ENCODE results near the gene ZNF521.

The ZNF521 gene

GRCh38 chr18:25351777-25352628 is at the start of gene ZNF521:
Gene ZNF521 (minus strand): TSS chr18:25352166. CDS start chr18:25350946, 1,220 bp downstream.
- no peak for DNase-seq (ENCODE audit: low read depth in 2 of 2)

GRCh38 chr18:25399554-25399953 is 47.6 kb upstream of the ZNF521 start:
- DNase-seq (ENCODE audit: low read depth in 2 of 2): no peak

- no peak for DNase-seq (ENCODE audit: low read depth in 2 of 2)
These were observed 40.2 kb upstream of the ZNF521 start for GRCh38 chr18:25392192-25392591.

- no peak for DNase-seq (ENCODE audit: low read depth in 2 of 2)
These were observed 21.6 kb upstream of the ZNF521 start for GRCh38 chr18:25373432-25374179.

GRCh38 chr18:25370391-25370790 is 18.4 kb upstream of the ZNF521 start:
- DNase-seq (ENCODE audit: low read depth in 2 of 2): no peak

- DNase-seq (ENCODE audit: low read depth in 2 of 2): no peak
These were observed 13.3 kb upstream of the ZNF521 start for GRCh38 chr18:25365242-25365641.

- DNase-seq (ENCODE audit: low read depth in 2 of 2): no peak
These were observed 12.8 kb upstream of the ZNF521 start for GRCh38 chr18:25364732-25365131.

- DNase-seq (ENCODE audit: low read depth in 2 of 2): no peak
These were observed 8.4 kb upstream of the ZNF521 start for GRCh38 chr18:25360301-25360899.

- no peak for DNase-seq (ENCODE audit: low read depth in 2 of 2)
These were observed 1.1 kb upstream of the ZNF521 start for GRCh38 chr18:25353080-25353479.

GRCh38 chr18:25352629-25353005 is 651 bp upstream of the ZNF521 start:
- DNase-seq (ENCODE audit: low read depth in 2 of 2): no peak

GRCh38 chr18:25351280-25351775 is 638 bp downstream of the ZNF521 start:
- no peak for DNase-seq (ENCODE audit: low read depth in 2 of 2)

- DNase-seq (ENCODE audit: low read depth in 2 of 2): no peak
These were observed 1.3 kb downstream of the ZNF521 start for GRCh38 chr18:25350489-25351251.

GRCh38 chr18:25349926-25350487 is 2.0 kb downstream of the ZNF521 start:
- no peak for DNase-seq (ENCODE audit: low read depth in 2 of 2)

- no peak for DNase-seq (ENCODE audit: low read depth in 2 of 2)
These were observed 2.6 kb downstream of the ZNF521 start for GRCh38 chr18:25349131-25349925.

- no peak for DNase-seq (ENCODE audit: low read depth in 2 of 2)
These were observed 3.4 kb downstream of the ZNF521 start for GRCh38 chr18:25348386-25349130.

GRCh38 chr18:25346561-25346960 is 5.4 kb downstream of the ZNF521 start:
- no peak for DNase-seq (ENCODE audit: low read depth in 2 of 2)

- DNase-seq (ENCODE audit: low read depth in 2 of 2): no peak
These were observed 6.7 kb downstream of the ZNF521 start for GRCh38 chr18:25345081-25345866.

GRCh38 chr18:25341831-25342230 is 10.1 kb downstream of the ZNF521 start:
- DNase-seq (ENCODE audit: low read depth in 2 of 2): no peak

GRCh38 chr18:25340762-25341161 is 11.2 kb downstream of the ZNF521 start:
- no peak for DNase-seq (ENCODE audit: low read depth in 2 of 2)

Measured in stimulated activated CD8-positive, alpha-beta memory T cell treated with anti-CD3 and anti-CD28 coated beads, Interleukin-7, amount 100 ng/mL, for 1 hour (primary cell).